GM12875 (cell line): ENCODE results near the gene PDE4D.

ENCODE experiments used
- H3K4me3 ChIP-seq: one replicate; pipeline ENCODE4 v1.5.1; 2011; ENCODE audit warnings: low read depth, low read length, control low read depth
- TF ChIP-seq, protein P1 (sequence below): IDR thresholded peaks from 2 replicates; pipeline ENCODE4 v1.5.1; 2011; ENCODE audit warnings: low read depth, mild to moderate bottlenecking, control low read depth, inconsistent platforms, low read length, moderate library complexity, borderline replicate concordance; ENCODE audit not compliant: insufficient read depth

PDE4D gene

DNA sequence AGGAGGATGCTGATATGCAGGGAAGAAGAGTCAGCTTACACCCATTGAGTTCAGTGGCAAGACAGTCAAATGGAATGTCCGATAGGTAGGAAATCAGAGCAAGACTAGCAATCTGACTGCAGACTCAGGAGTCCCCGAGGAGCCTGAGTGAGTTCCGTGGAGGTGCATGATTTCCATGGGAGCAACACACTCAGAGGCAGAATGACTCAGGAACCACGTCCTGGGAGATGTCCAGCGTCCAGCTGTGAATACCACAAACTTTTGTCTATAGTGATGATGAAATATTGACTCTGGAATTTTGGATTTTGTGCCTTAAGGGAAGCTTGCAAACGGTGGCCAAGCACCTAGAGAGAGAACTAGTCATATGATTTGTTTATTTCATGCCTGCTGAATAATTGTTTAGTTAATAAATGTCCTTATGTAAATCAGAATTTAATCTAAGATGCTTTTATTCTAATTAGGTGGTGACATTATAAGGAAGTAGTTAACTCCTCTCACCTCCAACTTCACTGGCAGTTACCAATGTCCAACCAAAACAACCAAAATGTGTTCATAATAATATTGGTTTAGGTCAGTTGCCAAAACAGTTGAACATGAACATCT lies 100.4 kb downstream of the PDE4D start:
- H3K4me3 ChIP-seq, result no peak overlapping the region

DNA sequence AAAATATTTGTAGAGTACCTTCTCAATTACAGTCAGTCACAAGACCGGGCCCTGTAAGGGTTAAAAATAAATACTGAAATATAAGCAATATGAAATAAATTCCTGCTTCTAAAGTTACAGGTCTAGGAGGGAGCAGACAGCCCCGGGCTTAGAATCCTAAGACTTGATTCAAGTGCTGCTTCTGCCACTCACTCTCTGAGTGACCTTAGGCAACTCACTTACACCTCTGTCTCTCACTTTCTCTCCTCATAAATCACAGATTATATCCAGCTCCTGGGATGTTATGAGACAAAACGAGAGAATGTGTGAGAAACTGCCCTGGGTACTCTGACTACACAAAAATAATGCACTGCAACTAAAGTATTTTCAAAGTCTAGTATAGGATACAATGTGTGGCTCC lies 101.9 kb downstream of the PDE4D start:
- TF ChIP-seq, protein P1, sequence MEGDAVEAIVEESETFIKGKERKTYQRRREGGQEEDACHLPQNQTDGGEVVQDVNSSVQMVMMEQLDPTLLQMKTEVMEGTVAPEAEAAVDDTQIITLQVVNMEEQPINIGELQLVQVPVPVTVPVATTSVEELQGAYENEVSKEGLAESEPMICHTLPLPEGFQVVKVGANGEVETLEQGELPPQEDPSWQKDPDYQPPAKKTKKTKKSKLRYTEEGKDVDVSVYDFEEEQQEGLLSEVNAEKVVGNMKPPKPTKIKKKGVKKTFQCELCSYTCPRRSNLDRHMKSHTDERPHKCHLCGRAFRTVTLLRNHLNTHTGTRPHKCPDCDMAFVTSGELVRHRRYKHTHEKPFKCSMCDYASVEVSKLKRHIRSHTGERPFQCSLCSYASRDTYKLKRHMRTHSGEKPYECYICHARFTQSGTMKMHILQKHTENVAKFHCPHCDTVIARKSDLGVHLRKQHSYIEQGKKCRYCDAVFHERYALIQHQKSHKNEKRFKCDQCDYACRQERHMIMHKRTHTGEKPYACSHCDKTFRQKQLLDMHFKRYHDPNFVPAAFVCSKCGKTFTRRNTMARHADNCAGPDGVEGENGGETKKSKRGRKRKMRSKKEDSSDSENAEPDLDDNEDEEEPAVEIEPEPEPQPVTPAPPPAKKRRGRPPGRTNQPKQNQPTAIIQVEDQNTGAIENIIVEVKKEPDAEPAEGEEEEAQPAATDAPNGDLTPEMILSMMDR, result no peak
- H3K4me3 ChIP-seq, result no peak overlapping the region

More for the DNA sequence above, 100.4 kb downstream of the PDE4D start:
- TF ChIP-seq, protein P1, result no peak

DNA sequence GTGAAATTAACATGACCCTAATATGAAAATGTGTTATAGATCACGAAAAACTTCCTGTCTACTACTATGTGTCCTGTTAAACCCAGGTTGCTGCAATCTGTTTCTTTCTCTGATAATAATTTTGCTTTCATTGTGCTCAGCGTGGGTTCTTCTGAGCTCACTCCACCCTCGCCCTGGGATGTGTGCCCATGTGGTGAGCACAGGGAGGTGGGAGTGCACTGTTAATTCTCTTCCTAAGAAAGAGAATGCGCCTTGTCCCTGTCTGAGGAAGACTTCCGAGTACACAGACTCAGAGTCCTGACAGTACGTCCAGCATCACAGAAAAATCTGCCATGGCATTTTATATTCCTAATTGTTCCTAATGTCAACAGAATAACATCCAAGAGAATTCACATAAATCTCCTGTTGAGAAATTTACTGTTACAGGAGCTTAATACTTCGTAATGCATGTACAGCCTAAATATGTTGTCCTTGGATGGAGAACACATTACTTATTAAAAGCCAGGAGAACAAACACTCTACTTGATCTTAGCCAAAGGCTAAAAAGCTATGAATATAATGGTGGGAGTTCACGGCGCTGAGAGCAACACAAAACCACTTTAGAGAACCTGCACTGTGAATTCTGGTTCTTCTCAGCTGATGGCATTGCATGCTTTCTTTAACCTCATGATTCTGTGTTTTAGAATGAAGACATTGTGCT lies 102.6 kb downstream of the PDE4D start:
- TF ChIP-seq, protein P1, result no peak
- no peak overlapping the region for H3K4me3 ChIP-seq

DNA sequence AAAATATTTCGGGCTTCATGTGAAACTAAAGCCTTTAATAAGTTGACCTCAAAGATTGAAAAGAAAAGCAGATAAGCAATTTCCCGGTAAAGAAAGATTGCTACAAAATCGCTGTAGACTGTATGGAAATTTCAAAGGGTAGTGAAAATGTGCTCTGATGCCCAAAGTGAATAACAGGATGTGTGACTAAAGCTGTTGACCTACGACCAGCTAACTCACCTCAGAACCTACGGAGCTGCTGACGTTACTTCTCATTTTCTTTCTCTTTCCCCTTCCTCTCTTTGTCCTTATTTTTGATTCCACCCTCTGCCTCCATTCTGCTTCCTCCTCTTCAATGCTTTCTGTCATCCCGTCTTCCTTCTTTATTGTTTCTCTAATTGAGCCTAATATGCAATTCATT lies 103.2 kb downstream of the PDE4D start:
- peak overlapping the region; percentile 10 for H3K4me3 ChIP-seq

DNA sequence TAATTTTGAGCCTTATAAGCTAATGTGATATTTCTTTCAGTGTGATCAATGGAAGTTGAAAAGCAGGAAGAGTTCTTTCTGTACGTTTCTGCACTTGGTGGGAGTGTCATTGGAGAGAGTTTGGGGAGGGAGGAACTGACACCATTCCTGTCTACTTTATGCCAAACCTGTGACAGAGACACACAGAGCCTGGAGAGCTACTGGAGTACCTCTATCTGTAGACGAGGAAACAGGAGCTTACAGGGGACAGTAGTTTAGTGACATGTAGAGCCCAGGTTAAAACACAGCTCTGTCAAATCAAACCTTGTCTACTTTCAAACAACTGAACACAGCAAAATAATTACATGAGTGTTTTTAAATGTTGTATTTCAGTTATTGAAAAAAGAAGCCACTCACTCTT lies 103.6 kb downstream of the PDE4D start:
- TF ChIP-seq, protein P1, result no peak
- H3K4me3 ChIP-seq, result no peak overlapping the region

More for the DNA sequence above, 103.2 kb downstream of the PDE4D start:
- TF ChIP-seq, protein P1, result no peak

DNA sequence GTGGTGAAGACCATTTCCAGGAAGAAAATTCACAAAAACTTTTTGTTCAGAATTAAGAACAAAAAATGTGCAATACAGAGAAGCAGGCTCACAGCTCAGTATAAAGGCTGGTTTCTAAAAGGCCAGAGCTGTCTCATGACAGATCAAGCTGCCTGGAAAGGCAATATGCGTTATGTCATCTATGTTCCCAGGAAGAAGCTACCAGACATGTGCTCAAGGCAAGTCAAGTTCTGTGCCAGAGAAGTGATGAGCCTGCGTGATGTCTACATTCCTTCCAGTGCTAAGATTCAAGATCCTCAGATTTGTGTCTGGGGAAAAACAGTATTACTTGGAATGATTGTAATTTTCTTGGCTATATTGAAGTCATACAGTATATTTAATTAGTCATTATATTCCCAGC lies 104.3 kb downstream of the PDE4D start:
- no peak overlapping the region for H3K4me3 ChIP-seq
- TF ChIP-seq, protein P1, result no peak

DNA sequence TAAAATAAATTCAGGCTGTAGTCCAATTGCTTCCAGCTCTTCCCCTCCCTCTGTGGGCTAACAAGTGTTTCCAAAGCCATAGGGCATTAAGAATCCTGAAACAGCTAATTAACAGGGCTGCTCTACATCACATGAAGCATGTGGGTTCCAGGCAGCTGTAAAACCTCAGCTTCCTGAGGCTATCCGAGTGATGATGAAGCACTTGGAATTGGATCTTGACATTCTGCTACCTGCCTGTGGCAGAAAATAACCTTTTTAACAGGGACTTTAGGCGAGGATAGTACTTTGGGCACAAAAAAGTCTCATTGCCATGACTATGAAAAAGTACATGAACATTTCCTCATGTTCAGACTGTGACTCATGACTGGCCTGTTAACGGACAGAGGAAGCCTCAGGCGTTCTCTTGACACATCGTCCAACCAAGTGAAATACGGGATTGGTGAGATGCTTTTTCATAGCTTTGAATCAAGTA lies 107.2 kb downstream of the PDE4D start:
- TF ChIP-seq, protein P1, result no peak
- no peak overlapping the region for H3K4me3 ChIP-seq
